LNCaP clone FGC (cell line): Measurements from ENCODE around the gene SBF1.
"Not testable (repeated sequence)": the region's sequence is repeated elsewhere in the genome, so short reads cannot be mapped to it uniquely, and the experiment has no call there.

Experiments used
- DNase-seq: peaks from one replicate; pipeline ENCODE4 v3.0.0-alpha.2; 2011; ENCODE audit warnings: low read depth
- H3K4me3 ChIP-seq: 2 replicates; pipeline ENCODE4 v1.5.1; 2011; ENCODE audit warnings: mild to moderate bottlenecking, low read depth, low read length, control low read depth
- CTCF ChIP-seq: IDR thresholded peaks from 2 replicates; pipeline ENCODE4 v1.5.1; 2012; ENCODE audit warnings: mild to moderate bottlenecking; ENCODE audit not compliant: control insufficient read depth, insufficient read depth; ENCODE audit errors: extremely low read depth

SBF1 gene

GRCh38 chr22:50520826-50521453 is 46.1 kb upstream of the SBF1 start:
- TF ChIP-seq CTCF = no peak
- H3K4me3 ChIP-seq = no peak overlapping the region
- no peak for DNase-seq

DNA sequence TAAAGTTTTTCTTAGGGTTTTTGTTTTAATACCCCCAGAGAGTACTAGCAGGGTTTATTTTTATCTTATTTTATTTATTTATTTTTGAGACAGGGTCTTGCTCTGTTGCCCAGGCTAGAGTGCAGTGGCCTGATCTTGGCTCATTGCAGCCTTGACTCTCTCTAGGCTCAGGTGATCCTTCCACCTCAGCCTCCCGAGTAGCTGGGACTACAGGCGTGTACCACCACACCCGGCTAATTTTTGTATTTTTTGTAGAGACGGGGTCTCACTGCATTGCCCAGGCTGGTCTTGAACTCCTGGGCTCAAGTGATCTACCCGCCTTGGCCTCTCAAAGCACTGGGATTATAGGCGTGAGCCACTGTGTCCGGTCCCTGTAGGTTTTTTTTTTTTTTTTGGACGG is 45.3 kb upstream of the SBF1 start:
- DNase-seq, H3K4me3 ChIP-seq: not testable (repeated sequence)

- no peak for DNase-seq
- TF ChIP-seq CTCF = no peak
Observed at GRCh38 chr22:50519151-50519550, 44.3 kb upstream of the SBF1 start.

GRCh38 chr22:50518606-50519005 is 43.8 kb upstream of the SBF1 start:
- no peak overlapping the region for H3K4me3 ChIP-seq
- no peak for DNase-seq
- TF ChIP-seq CTCF = no peak

More at GRCh38 chr22:50519151-50519550, 44.3 kb upstream of the SBF1 start:
- no peak overlapping the region for H3K4me3 ChIP-seq

- H3K4me3 ChIP-seq = no peak overlapping the region
- no peak for DNase-seq
- no peak for TF ChIP-seq CTCF
Observed at GRCh38 chr22:50517495-50518260, 42.8 kb upstream of the SBF1 start.

DNA sequence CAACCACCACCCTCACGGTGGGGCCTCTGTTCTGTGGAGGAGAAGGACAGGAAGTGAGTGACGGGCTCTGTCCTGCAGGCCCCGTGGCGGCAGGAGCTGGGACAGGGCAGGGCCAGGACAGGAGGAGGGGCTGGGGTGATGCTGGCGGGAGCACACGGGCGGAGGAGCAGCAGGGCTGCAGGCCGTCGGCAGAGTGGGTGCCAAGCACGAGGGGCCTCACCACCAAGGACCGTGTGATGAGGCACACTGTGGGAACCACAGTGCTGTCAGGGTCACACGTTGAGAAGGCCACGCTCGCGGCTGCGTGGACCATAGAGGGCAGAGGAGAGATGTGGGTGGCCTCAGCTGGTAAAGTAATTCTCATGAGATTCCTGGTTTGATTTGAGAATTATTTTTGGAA is 42.1 kb upstream of the SBF1 start:
- no peak overlapping the region for H3K4me3 ChIP-seq
- no peak for DNase-seq
- no peak for TF ChIP-seq CTCF

GRCh38 chr22:50516068-50516467 is 41.2 kb upstream of the SBF1 start:
- no peak for TF ChIP-seq CTCF
- H3K4me3 ChIP-seq = no peak overlapping the region

More at GRCh38 chr22:50516068-50516467, 41.2 kb upstream of the SBF1 start:
- no peak for DNase-seq
